Measurements from ENCODE around the gene GTSE1.

Gene GTSE1

GRCh38 chr22:46320166-46320710 lies 23.6 kb downstream of the GTSE1 start:
- Mint-ChIP-seq H3K36me3 (peaks cover 0 to 1% of the 10 kb centered on the region in 2 donors), H3K9me3 (no peaks in the 10 kb centered on the region)

GRCh38 chr22:46320716-46321386 lies 24.2 kb downstream of the GTSE1 start:
- no peaks in the 10 kb centered on the region for H3K9me3 Mint-ChIP-seq
- no peak overlapping the region for H3K27ac Mint-ChIP-seq
- peaks cover 0 to 1% of the 10 kb centered on the region in 2 donors for H3K36me3 Mint-ChIP-seq
- H3K27me3 Mint-ChIP-seq: no peaks in the 10 kb centered on the region
- no peak overlapping the region for H3K4me3 Mint-ChIP-seq
- no peaks in the 10 kb centered on the region for H3K4me1 Mint-ChIP-seq
- no peak for DNase-seq
- ATAC-seq (replicated peaks): no peak

More at GRCh38 chr22:46320166-46320710, 23.6 kb downstream of the GTSE1 start:
- Mint-ChIP-seq H3K4me1 (no peaks in the 10 kb centered on the region), H3K27ac (no peak overlapping the region), H3K27me3 (no peaks in the 10 kb centered on the region), H3K4me3 (no peak overlapping the region)
- ATAC-seq (replicated peaks) (no peak), DNase-seq (no peak)

- no peaks in the 10 kb centered on the region for H3K9me3 Mint-ChIP-seq
- DNase-seq (no peak), ATAC-seq (replicated peaks) (no peak)
- peaks cover 0 to 1% of the 10 kb centered on the region in 2 donors for H3K36me3 Mint-ChIP-seq
- no peaks in the 10 kb centered on the region for H3K4me1 Mint-ChIP-seq
- H3K27me3 Mint-ChIP-seq: no peaks in the 10 kb centered on the region
- H3K27ac Mint-ChIP-seq: no peak overlapping the region
- H3K4me3 Mint-ChIP-seq: no peak overlapping the region
Measured at GRCh38 chr22:46322711-46323110, 26.0 kb downstream of the GTSE1 start.

GRCh38 chr22:46323162-46323561 lies 26.5 kb downstream of the GTSE1 start:
- Mint-ChIP-seq H3K4me3 (no peak overlapping the region), H3K36me3 (peaks cover 0 to 1% of the 10 kb centered on the region in 2 donors), H3K9me3 (no peaks in the 10 kb centered on the region), H3K27me3 (no peaks in the 10 kb centered on the region), H3K27ac (no peak overlapping the region), H3K4me1 (no peaks in the 10 kb centered on the region)
- ATAC-seq (replicated peaks) (no peak), DNase-seq (no peak)

GRCh38 chr22:46326066-46326680 lies 29.5 kb downstream of the GTSE1 start:
- no peaks in the 10 kb centered on the region for H3K9me3 Mint-ChIP-seq
- no peak overlapping the region for H3K4me3 Mint-ChIP-seq
- no peak overlapping the region for H3K27ac Mint-ChIP-seq
- DNase-seq (no peak), ATAC-seq (replicated peaks) (no peak)
- H3K4me1 Mint-ChIP-seq: no peaks in the 10 kb centered on the region
- peaks cover 0 to 1% of the 10 kb centered on the region in 2 donors for H3K36me3 Mint-ChIP-seq
- H3K27me3 Mint-ChIP-seq: no peaks in the 10 kb centered on the region

- H3K4me1 Mint-ChIP-seq: no peaks in the 10 kb centered on the region
- H3K27ac Mint-ChIP-seq: no peak overlapping the region
- H3K27me3 Mint-ChIP-seq: no peaks in the 10 kb centered on the region
- H3K4me3 Mint-ChIP-seq: no peak overlapping the region
- no peak for DNase-seq
- no peaks in the 10 kb centered on the region for H3K9me3 Mint-ChIP-seq
- H3K36me3 Mint-ChIP-seq: peaks cover 0 to 1% of the 10 kb centered on the region in 2 donors
- no peak for ATAC-seq (replicated peaks)
Measured at GRCh38 chr22:46327691-46328465, 31.2 kb downstream of the GTSE1 start.

GRCh38 chr22:46328797-46329196 lies 32.1 kb downstream of the GTSE1 start:
- no peaks in the 10 kb centered on the region for H3K9me3 Mint-ChIP-seq
- H3K4me3 Mint-ChIP-seq: no peak overlapping the region
- ATAC-seq (replicated peaks) (no peak), DNase-seq (no peak)
- H3K27me3 Mint-ChIP-seq: no peaks in the 10 kb centered on the region
- H3K27ac Mint-ChIP-seq: no peak overlapping the region
- H3K36me3 Mint-ChIP-seq: no peaks in the 10 kb centered on the region
- no peaks in the 10 kb centered on the region for H3K4me1 Mint-ChIP-seq

- Mint-ChIP-seq H3K4me1 (peaks cover 0 to 3% of the 10 kb centered on the region in 2 donors), H3K36me3 (no peaks in the 10 kb centered on the region), H3K9me3 (no peaks in the 10 kb centered on the region), H3K27me3 (no peaks in the 10 kb centered on the region), H3K4me3 (no peak overlapping the region), H3K27ac (no peak overlapping the region)
- ATAC-seq (replicated peaks): no peak
- DNase-seq: no peak
Measured at GRCh38 chr22:46329616-46330015, 32.9 kb downstream of the GTSE1 start.

- Mint-ChIP-seq H3K27ac (no peak overlapping the region), H3K27me3 (no peaks in the 10 kb centered on the region), H3K4me1 (peaks cover 2 to 11% of the 10 kb centered on the region in 2 donors), H3K36me3 (no peaks in the 10 kb centered on the region), H3K4me3 (no peak overlapping the region), H3K9me3 (no peaks in the 10 kb centered on the region)
- no peak for ATAC-seq (replicated peaks)
- DNase-seq: no peak
Measured at GRCh38 chr22:46330426-46330825, 33.8 kb downstream of the GTSE1 start.

GRCh38 chr22:46331496-46331895 lies 34.8 kb downstream of the GTSE1 start:
- DNase-seq: no peak
- Mint-ChIP-seq H3K27ac (no peak overlapping the region), H3K4me3 (no peak overlapping the region), H3K27me3 (no peaks in the 10 kb centered on the region), H3K4me1 (peaks cover 3 to 14% of the 10 kb centered on the region in 2 donors), H3K36me3 (peaks cover under 1 to 5% of the 10 kb centered on the region in 2 donors), H3K9me3 (no peaks in the 10 kb centered on the region)
- no peak for ATAC-seq (replicated peaks)

- H3K4me1 Mint-ChIP-seq: peaks cover 24 to 38% of the 10 kb centered on the region in 2 donors
- no peaks in the 10 kb centered on the region for H3K27me3 Mint-ChIP-seq
- H3K27ac Mint-ChIP-seq: peak within 1 kb of the TSS; percentile 97
- H3K36me3 Mint-ChIP-seq: peaks cover 29% of the 10 kb centered on the region in 2 donors
- H3K4me3 Mint-ChIP-seq: peak within 1 kb of the TSS; percentile 89 to 93
- H3K9me3 Mint-ChIP-seq: no peaks in the 10 kb centered on the region
- ATAC-seq (replicated peaks) (peak; percentile 94 to 95), DNase-seq (peak; percentile 79)
Measured at GRCh38 chr22:46335201-46336118, 38.8 kb downstream of the GTSE1 start, which contains the start of gene TRMU. TRMU (plus strand) TSS chr22:46335714; CDS start chr22:46335765, 51 bp downstream.

- Mint-ChIP-seq H3K27me3 (no peaks in the 10 kb centered on the region), H3K4me3 (peak overlapping the region; percentile 89 to 93), H3K36me3 (peaks cover 29 to 33% of the 10 kb centered on the region in 2 donors), H3K9me3 (no peaks in the 10 kb centered on the region), H3K4me1 (peaks cover 24 to 38% of the 10 kb centered on the region in 2 donors), H3K27ac (peak overlapping the region; percentile 92)
- ATAC-seq (replicated peaks) (peak; percentile 12 to 14), DNase-seq (no peak)
Measured at GRCh38 chr22:46336119-46337078, 39.7 kb downstream of the GTSE1 start.

- peaks cover 24 to 47% of the 10 kb centered on the region in 2 donors for H3K4me1 Mint-ChIP-seq
- H3K4me3 Mint-ChIP-seq: no peak overlapping the region
- no peak overlapping the region for H3K27ac Mint-ChIP-seq
- no peak for ATAC-seq (replicated peaks)
- H3K27me3 Mint-ChIP-seq: no peaks in the 10 kb centered on the region
- H3K9me3 Mint-ChIP-seq: no peaks in the 10 kb centered on the region
- peaks cover 39 to 42% of the 10 kb centered on the region in 2 donors for H3K36me3 Mint-ChIP-seq
- no peak for DNase-seq
Measured at GRCh38 chr22:46337870-46338269, 41.2 kb downstream of the GTSE1 start.

Measured in stimulated activated naive B cell treated with anti-CD40 and anti-IgM and Interleukin-4, amounts not matched to agents 10 μg/mL and 1 μg/mL and 100 μg/mL, for 72 hours (primary cell).